H1 (cell line): ENCODE results near the gene SPATA6L. TPM values are rescaled to one million over a fixed set of nuclear protein-coding genes. Genes with fewer than 3 reads are reported as not detected.

Source experiments
- CTCF ChIA-PET: fragments of 300-600 bp; sonication (Branson Sonifier 250); formaldehyde crosslinking; loops from one replicate; lab custom pipeline; 2021; ENCODE audit not compliant: partially characterized antibody; lab: Charles Lee
- POLR2A ChIA-PET: fragments of 300-600 bp; sonication (Branson Sonifier 250); formaldehyde crosslinking; loops from one replicate; lab custom pipeline; 2021; ENCODE audit warnings: inconsistent platforms; ENCODE audit not compliant: partially characterized antibody; lab: Charles Lee
- DNase-seq, 2 experiments: peaks; one replicate each; pipeline versions ENCODE4 v3.0.0 to v3.0.0-alpha.2; 2010 to 2022; ENCODE audit warnings: low spot score in 2 of 2, low read depth in 1 of 2, mixed read lengths in 1 of 2
- FAIRE-seq: peaks from 2 replicates; lab custom pipeline; 2011; peaks lifted over from hg19 to GRCh38; lab: Jason Lieb, UNC
- H2AFZ ChIP-seq: 2 replicates; pipeline ENCODE4 v1.8.1; 2012; ENCODE audit warnings: low read length, inconsistent platforms
- H2AK5ac ChIP-seq: 2 replicates; pipeline ENCODE4 v1.6.1; 2013; ENCODE audit warnings: low read depth, low read length
- H2BK120ac ChIP-seq: replicated peaks from 2 replicates; pipeline ENCODE3; 2013; ENCODE audit warnings: low read depth, low read length, inconsistent platforms
- H2BK12ac ChIP-seq: 2 replicates; pipeline ENCODE4 v1.6.1; 2013; ENCODE audit warnings: low read depth, low read length
- H2BK15ac ChIP-seq: 2 replicates; pipeline ENCODE4 v1.6.1; 2013; ENCODE audit warnings: low read length
- H2BK20ac ChIP-seq: 2 replicates; pipeline ENCODE4 v1.6.1; 2013; ENCODE audit warnings: low read length
- H2BK5ac ChIP-seq: 2 replicates; pipeline ENCODE4 v1.6.1; 2013; ENCODE audit warnings: low read depth, low read length
- H3K14ac ChIP-seq: 2 replicates; pipeline ENCODE4 v1.6.1; 2013; ENCODE audit warnings: inconsistent platforms; ENCODE audit not compliant: insufficient read length
- H3K18ac ChIP-seq: 2 replicates; pipeline ENCODE4 v1.6.1; 2013; ENCODE audit warnings: low read length; ENCODE audit errors: extremely low read depth
- H3K23ac ChIP-seq: 2 replicates; pipeline ENCODE4 v1.6.1; 2013; ENCODE audit warnings: inconsistent platforms; ENCODE audit not compliant: insufficient read length
- H3K23me2 ChIP-seq: 2 replicates; pipeline ENCODE4 v1.6.1; 2013; ENCODE audit warnings: low read depth, low read length
- H3K27ac ChIP-seq: 2 replicates; pipeline ENCODE4 v1.6.1; 2011; ENCODE audit warnings: low read depth, low read length, inconsistent platforms
- H3K27me3 ChIP-seq, 4 experiments: replicated peaks in 1 of 4; 1 replicate in 1 of 4; 2 replicates in 3 of 4; pipeline versions ENCODE4 v1.6.1 to v1.8.1; 2011 to 2013; ENCODE audit warnings: low read length in 3 of 4, mild to moderate bottlenecking in 3 of 4, inconsistent platforms in 2 of 4, mixed read lengths in 2 of 4, moderate library complexity in 1 of 4; ENCODE audit not compliant: control insufficient read depth in 3 of 4, insufficient read depth in 3 of 4; ENCODE audit errors: extremely low read depth in 1 of 4
- H3K36me3 ChIP-seq, 4 experiments: 2 replicates each; pipeline versions ENCODE4 v1.6.1 to v1.8.1; 2011 to 2013; ENCODE audit warnings: mild to moderate bottlenecking in 4 of 4, low read length in 3 of 4, moderate library complexity in 2 of 4, control low read depth in 1 of 4, inconsistent platforms in 1 of 4; ENCODE audit not compliant: insufficient read depth in 4 of 4, control insufficient read depth in 2 of 4
- H3K4ac ChIP-seq: replicated peaks from 2 replicates; pipeline ENCODE3; 2013; ENCODE audit warnings: low read length, low read depth, mixed read lengths, inconsistent platforms; ENCODE audit not compliant: insufficient read length
- H3K4me1 ChIP-seq, 4 experiments: replicated peaks in 1 of 4; 1 replicate in 1 of 4; 2 replicates in 3 of 4; pipeline versions ENCODE4 v1.6.1 to v1.8.1; 2011 to 2013; ENCODE audit warnings: low read length in 3 of 4, inconsistent platforms in 2 of 4, mixed read lengths in 1 of 4; ENCODE audit not compliant: insufficient read depth in 4 of 4, control insufficient read depth in 3 of 4
- H3K4me2 ChIP-seq, 2 experiments: 2 replicates each; pipeline versions ENCODE4 v1.6.1 to v1.8.1; 2011 to 2013; ENCODE audit warnings: low read depth in 2 of 2, low read length in 2 of 2, control low read depth in 1 of 2, inconsistent platforms in 1 of 2, mild to moderate bottlenecking in 1 of 2; ENCODE audit not compliant: insufficient read depth in 1 of 2
- H3K4me3 ChIP-seq, 4 experiments: fragments of 200-600, 300-600 bp in 1 of 4; sonication (generic), shearing (Covaris generic), sonication (Bioruptor Twin) in 1 of 4; 2 replicates each; pipeline versions ENCODE4 v1.5.1 to v1.8.1; 2011 to 2016; ENCODE audit warnings: low read length in 4 of 4, low read depth in 3 of 4, control low read depth in 2 of 4, inconsistent platforms in 2 of 4, mild to moderate bottlenecking in 2 of 4, mixed read lengths in 1 of 4, moderate library complexity in 1 of 4; ENCODE audit not compliant: insufficient read depth in 2 of 4; ENCODE audit errors: extremely low read depth in 1 of 4
- H3K56ac ChIP-seq: replicated peaks from 2 replicates; pipeline ENCODE3; 2013; ENCODE audit warnings: low read depth, mild to moderate bottlenecking, mixed read lengths, low read length, inconsistent platforms; ENCODE audit not compliant: insufficient read length
- H3K79me1 ChIP-seq: 2 replicates; pipeline ENCODE4 v1.6.1; 2013; ENCODE audit warnings: low read depth, low read length, control low read depth
- H3K79me2 ChIP-seq, 2 experiments: 2 replicates each; pipeline versions ENCODE4 v1.6.1 to v1.8.1; 2012 to 2013; ENCODE audit warnings: low read length in 2 of 2, mild to moderate bottlenecking in 2 of 2, inconsistent platforms in 1 of 2; ENCODE audit not compliant: insufficient read depth in 2 of 2, control insufficient read depth in 1 of 2
- H3K9ac ChIP-seq, 4 experiments: replicated peaks in 1 of 4; 1 replicate in 1 of 4; 2 replicates in 3 of 4; pipeline versions ENCODE4 v1.6.1 to v1.8.1; 2011 to 2013; ENCODE audit warnings: low read depth in 3 of 4, low read length in 3 of 4, control low read depth in 2 of 4, mild to moderate bottlenecking in 2 of 4, moderate library complexity in 2 of 4, inconsistent platforms in 1 of 4; ENCODE audit errors: extremely low read depth in 1 of 4
- H3K9me3 ChIP-seq, 2 experiments: 2 replicates each; pipeline versions ENCODE4 v1.6.1 to v1.8.1; 2012 to 2013; ENCODE audit warnings: mild to moderate bottlenecking in 2 of 2, moderate library complexity in 2 of 2, control low read depth in 1 of 2, inconsistent platforms in 1 of 2, low read depth in 1 of 2, low read length in 1 of 2, mixed read lengths in 1 of 2; ENCODE audit not compliant: insufficient read depth in 2 of 2
- H4K20me1 ChIP-seq, 2 experiments: replicated peaks in 1 of 2; 2 replicates each; pipeline versions ENCODE3 to v1.8.1; 2011 to 2013; ENCODE audit warnings: inconsistent platforms in 2 of 2, low read length in 2 of 2, mild to moderate bottlenecking in 1 of 2; ENCODE audit not compliant: insufficient read depth in 2 of 2, control insufficient read depth in 1 of 2
- H4K5ac ChIP-seq: 2 replicates; pipeline ENCODE4 v1.6.1; 2013; ENCODE audit warnings: low read length, low read depth, mixed read lengths, inconsistent platforms; ENCODE audit not compliant: insufficient read length
- H4K8ac ChIP-seq: 2 replicates; pipeline ENCODE4 v1.8.0; 2013; ENCODE audit warnings: mild to moderate bottlenecking, moderate library complexity, low read length, inconsistent platforms; ENCODE audit not compliant: insufficient read depth; ENCODE audit errors: extremely low read depth
- H4K91ac ChIP-seq: replicated peaks from 2 replicates; pipeline ENCODE3; 2013; ENCODE audit warnings: low read length, mixed read lengths, inconsistent platforms; ENCODE audit not compliant: insufficient read length
- E2F6 ChIP-seq: IDR thresholded peaks from 2 replicates; pipeline ENCODE4 v1.6.1; 2012; ENCODE audit warnings: inconsistent platforms
- FOSL1 ChIP-seq: IDR thresholded peaks from 2 replicates; pipeline ENCODE4 v1.6.1; 2011; ENCODE audit warnings: mild to moderate bottlenecking, low read depth, low read length, moderate library complexity; ENCODE audit not compliant: insufficient read depth
- POLR2AphosphoS5 ChIP-seq: IDR thresholded peaks from 2 replicates; pipeline ENCODE4 v1.6.1; 2011; ENCODE audit warnings: low read depth, low read length
- RAD21 ChIP-seq, 2 experiments: IDR thresholded peaks in 1 of 2; conservative IDR thresholded peaks in 1 of 2; 2 replicates each; pipeline ENCODE4 v1.6.1; 2011; ENCODE audit warnings: low read depth in 2 of 2, low read length in 2 of 2, improper control_type of control experiment in 1 of 2, inconsistent platforms in 1 of 2, mild to moderate bottlenecking in 1 of 2, moderate library complexity in 1 of 2
- polyA plus RNA-seq, 7 experiments: library from polyadenylated mRNA; depleted of rRNA in 3 of 7; stranded (reverse) in 5 of 7; unstranded in 2 of 7; fragments of >200 nt in 5 of 7; fragments of 200-250 nt in 2 of 7; gene quantifications; 1 replicate in 5 of 7; 2 replicates in 1 of 7; 4 replicates in 1 of 7; pipeline versions ENCODE4 v1.2.1 to v1.2.3, GENCODE V29; 2011 to 2013; ENCODE audit warnings: missing spikeins in 2 of 7, mixed read lengths in 2 of 7
- total RNA-seq: library from RNA; stranded (reverse); fragmentation: NEBNext Ultra II Directional; extraction: Animal tissue kit (Norgen Biotek cat#: 25700); gene quantifications from 2 replicates; pipeline ENCODE4 v1.2.1, GENCODE V29; 2021
- TF ChIP-seq, protein P1 (sequence below), 3 experiments: IDR thresholded peaks; 1 replicate in 2 of 3; 2 replicates in 1 of 3; pipeline versions ENCODE4 v1.5.1 to v1.6.1; 2011; ENCODE audit warnings: low read length in 3 of 3, mild to moderate bottlenecking in 3 of 3, inconsistent platforms in 2 of 3, low read depth in 1 of 3, moderate library complexity in 1 of 3; ENCODE audit not compliant: insufficient read depth in 1 of 3; ENCODE audit errors: control extremely low read depth in 1 of 3

SPATA6L gene
- total and polyA plus RNA-seq, 2 of the 8 experiments (the other 6 are each of a cell fraction or from before 2014, with no cell fraction given), result 0.57 to 1.1 TPM

DNA sequence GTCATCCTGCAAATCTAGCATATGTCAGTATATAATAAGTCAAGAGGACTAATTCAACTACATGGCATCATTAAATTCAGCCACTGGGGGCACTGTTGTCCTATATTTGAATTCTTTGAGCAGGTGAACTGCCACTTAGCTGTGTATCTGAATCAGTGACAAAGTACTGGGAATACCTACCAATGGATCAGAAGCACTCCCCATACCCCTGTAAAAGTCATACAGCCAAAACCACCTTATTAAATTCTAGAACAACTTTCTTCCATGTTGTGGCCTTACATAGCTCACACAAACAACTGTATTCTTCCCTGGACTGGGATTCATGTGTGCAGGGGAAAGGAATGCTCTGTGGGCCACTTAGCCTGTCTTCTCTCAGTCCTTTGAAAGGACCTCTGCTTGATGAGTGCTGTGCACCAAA lies 61.6 kb downstream of the SPATA6L start:
- Histone ChIP-seq H3K27ac (no peak overlapping the region), H2BK15ac (no peak overlapping the region)

More for the DNA sequence above, 61.6 kb downstream of the SPATA6L start:
- no peaks in the 10 kb centered on the region for H3K79me2 ChIP-seq
- DNase-seq, result peak; percentile 43 to 81
- H3K14ac ChIP-seq, result no peak overlapping the region
- H3K23ac ChIP-seq, result no peak overlapping the region
- TF ChIP-seq FOSL1, result no peak
- 0 out of 2 replicates have a peak, but pooled peaks have one; percentile 13 for TF ChIP-seq E2F6
- TF ChIP-seq RAD21 (IDR thresholded peaks at IDR 0.05 in 1 of 2, conservative IDR thresholded peaks at IDR 0.05 in 1 of 2; ENCODE audit: low read depth in 2 of 2, low read length in 2 of 2), result peak; percentile 79 to 87
- TF ChIP-seq, protein P1, sequence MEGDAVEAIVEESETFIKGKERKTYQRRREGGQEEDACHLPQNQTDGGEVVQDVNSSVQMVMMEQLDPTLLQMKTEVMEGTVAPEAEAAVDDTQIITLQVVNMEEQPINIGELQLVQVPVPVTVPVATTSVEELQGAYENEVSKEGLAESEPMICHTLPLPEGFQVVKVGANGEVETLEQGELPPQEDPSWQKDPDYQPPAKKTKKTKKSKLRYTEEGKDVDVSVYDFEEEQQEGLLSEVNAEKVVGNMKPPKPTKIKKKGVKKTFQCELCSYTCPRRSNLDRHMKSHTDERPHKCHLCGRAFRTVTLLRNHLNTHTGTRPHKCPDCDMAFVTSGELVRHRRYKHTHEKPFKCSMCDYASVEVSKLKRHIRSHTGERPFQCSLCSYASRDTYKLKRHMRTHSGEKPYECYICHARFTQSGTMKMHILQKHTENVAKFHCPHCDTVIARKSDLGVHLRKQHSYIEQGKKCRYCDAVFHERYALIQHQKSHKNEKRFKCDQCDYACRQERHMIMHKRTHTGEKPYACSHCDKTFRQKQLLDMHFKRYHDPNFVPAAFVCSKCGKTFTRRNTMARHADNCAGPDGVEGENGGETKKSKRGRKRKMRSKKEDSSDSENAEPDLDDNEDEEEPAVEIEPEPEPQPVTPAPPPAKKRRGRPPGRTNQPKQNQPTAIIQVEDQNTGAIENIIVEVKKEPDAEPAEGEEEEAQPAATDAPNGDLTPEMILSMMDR (IDR thresholded peaks at IDR 0.05; ENCODE audit: control extremely low read depth in 1 of 3, insufficient read depth in 1 of 3, low read depth in 1 of 3, low read length in 3 of 3), result peak in 2 of 3 experiments; percentile 64 to 75; a peak in 3 of 4 replicates
- no peak for TF ChIP-seq POLR2AphosphoS5
- H3K4ac ChIP-seq, result no peak overlapping the region
- H2BK12ac ChIP-seq, result 0 out of 2 replicates have a peak overlapping the region, but pooled peaks have one; percentile 69
- POLR2A ChIA-PET, result interaction anchor here (0.6 to 1.3 kb wide), 4 partner anchors 16 to 35 kb away, joined by 3 read pairs; no protein-coding TSS in a partner anchor
- no peak overlapping the region for H3K56ac ChIP-seq
- no peak overlapping the region for H4K5ac ChIP-seq
- H3K4me1 ChIP-seq, result peaks cover 0 to 3% (median 0%) of the 10 kb centered on the region in 4 experiments; a peak in 2 of 7 replicates
- FAIRE-seq, result peak; percentile 73
- peaks cover 0 to 2% of the 10 kb centered on the region in 2 experiments; a peak in 1 of 4 replicates for H3K9me3 ChIP-seq
- H3K18ac ChIP-seq, result no peak overlapping the region
- H2AK5ac ChIP-seq, result no peak overlapping the region
- no peaks in the 10 kb centered on the region for H3K23me2 ChIP-seq
- H2BK120ac ChIP-seq, result no peak overlapping the region
- CTCF ChIA-PET, result interaction anchor here (0.9 to 7.4 kb wide), 30 partner anchors 8 to 386 kb away, joined by 3 to 68 read pairs (median 4); partner anchors contain the start of gene PLPP6
- H4K8ac ChIP-seq, result no peak overlapping the region
- no peaks in the 10 kb centered on the region for H3K27me3 ChIP-seq
- H4K20me1 ChIP-seq, result no peaks in the 10 kb centered on the region
- H3K36me3 ChIP-seq, result no peaks in the 10 kb centered on the region
- H4K91ac ChIP-seq, result no peak overlapping the region
- no peak overlapping the region for H3K4me3 ChIP-seq
- no peaks in the 10 kb centered on the region for H3K79me1 ChIP-seq
- H3K9ac ChIP-seq, result no peak overlapping the region
- H3K4me2 ChIP-seq, result no peak overlapping the region
- H2BK20ac ChIP-seq, result peak overlapping the region; percentile 28; the same call in 1 of the 2 replicates
- H2AFZ ChIP-seq, result no peak overlapping the region
- no peak overlapping the region for H2BK5ac ChIP-seq
